Kidney epithelial cell (primary cell): ENCODE results near the gene TRIP12. TPM values are rescaled to one million over a fixed set of nuclear protein-coding genes. Genes with fewer than 3 reads are reported as not detected.
"Not testable (repeated sequence)": the region's sequence is repeated elsewhere in the genome, so short reads cannot be mapped to it uniquely, and the experiment has no call there.

Experiments
- DNase-seq: peaks from one replicate; pipeline ENCODE4 v3.0.0-alpha.2; 2010; ENCODE audit warnings: low read depth
- H3K27me3 ChIP-seq: 2 replicates; pipeline ENCODE4 v1.6.0; 2011; ENCODE audit warnings: low read length; ENCODE audit not compliant: control insufficient read depth, insufficient read depth
- H3K36me3 ChIP-seq: 2 replicates; pipeline ENCODE4 v1.5.1; 2011; ENCODE audit warnings: low read length; ENCODE audit not compliant: control insufficient read depth, insufficient read depth
- H3K4me3 ChIP-seq: 2 replicates; pipeline ENCODE4 v1.5.1; 2011; ENCODE audit warnings: low read depth, mild to moderate bottlenecking, control low read depth, low read length
- CTCF ChIP-seq: IDR thresholded peaks from 2 replicates; pipeline ENCODE4 v1.5.1; 2011; ENCODE audit warnings: mild to moderate bottlenecking, moderate library complexity, low read length, control low read depth, inconsistent platforms; ENCODE audit not compliant: insufficient read depth, poor library complexity, severe bottlenecking
- total RNA-seq: library from RNA; depleted of rRNA; stranded (reverse); fragments of >200 nt; gene quantifications from 2 replicates; pipeline ENCODE4 v1.2.3, GENCODE V29; 2015

Gene TRIP12
- total RNA-seq, 1 donor from 2014 or later: 109 TPM

GRCh38 chr2:229849073-229849472, 72.7 kb downstream of the TRIP12 start:
- H3K27me3 ChIP-seq: no peaks in the 10 kb centered on the region
- TF ChIP-seq CTCF: no peak
- no peak overlapping the region for H3K4me3 ChIP-seq
- no peaks in the 10 kb centered on the region for H3K36me3 ChIP-seq
- no peak for DNase-seq

- TF ChIP-seq CTCF: no peak
- Histone ChIP-seq H3K27me3 (no peaks in the 10 kb centered on the region), H3K4me3 (no peak overlapping the region), H3K36me3 (no peaks in the 10 kb centered on the region)
- no peak for DNase-seq
Measured at GRCh38 chr2:229843613-229844012, 78.2 kb downstream of the TRIP12 start.

- TF ChIP-seq CTCF: no peak
- Histone ChIP-seq H3K36me3 (no peaks in the 10 kb centered on the region), H3K27me3 (no peaks in the 10 kb centered on the region), H3K4me3 (no peak overlapping the region)
- DNase-seq: no peak
Measured at GRCh38 chr2:229838729-229839128, 83.1 kb downstream of the TRIP12 start.

- TF ChIP-seq CTCF: no peak
- no peak for DNase-seq
- no peaks in the 10 kb centered on the region for H3K27me3 ChIP-seq
- no peak overlapping the region for H3K4me3 ChIP-seq
- no peaks in the 10 kb centered on the region for H3K36me3 ChIP-seq
Measured at GRCh38 chr2:229836847-229837246, 85.0 kb downstream of the TRIP12 start.

GRCh38 chr2:229835596-229836283, 86.1 kb downstream of the TRIP12 start:
- TF ChIP-seq CTCF: no peak
- Histone ChIP-seq H3K27me3 (no peaks in the 10 kb centered on the region), H3K36me3 (no peaks in the 10 kb centered on the region), H3K4me3 (no peak overlapping the region)
- no peak for DNase-seq

- H3K27me3 ChIP-seq, H3K4me3 ChIP-seq, H3K36me3 ChIP-seq, DNase-seq: not testable (repeated sequence)
Measured at GRCh38 chr2:229834368-229834767, 87.4 kb downstream of the TRIP12 start.
